Heart right ventricle (tissue), 16 donors: ENCODE data around the gene TXNRD1. TPM values are rescaled to one million over a fixed set of nuclear protein-coding genes. Genes with fewer than 3 reads are reported as not detected.
"Not testable (repeated sequence)": the region's sequence is repeated elsewhere in the genome, so short reads cannot be mapped to it uniquely, and the experiment has no call there.

Source experiments
- ATAC-seq, 8 donors: fragments of 200-7000 bp; cut with Tn5 transposase; one replicate each; pipeline ENCODE4 v1.9.1; 2020; ENCODE audit warnings: mild to moderate bottlenecking in 8 of 8, moderate library complexity in 8 of 8, moderate number of reproducible peaks in 1 of 8
- DNase-seq, 2 donors: peaks; one replicate each; pipeline ENCODE4 v3.0.0-alpha.2; 2020
- H3K27ac ChIP-seq, 10 donors: fragments of 200-600 bp; sonication (generic) in 2 of 10; one replicate each; pipeline versions ENCODE4 v1.5.0 to v1.8.0; 2020 to 2022; ENCODE audit warnings: mild to moderate bottlenecking in 3 of 10
- H3K27me3 ChIP-seq, 7 donors: fragments of 200-600 bp; one replicate each; pipeline ENCODE4 v1.8.0; 2021 to 2022; ENCODE audit warnings: mild to moderate bottlenecking in 2 of 7
- H3K36me3 ChIP-seq, 9 donors: fragments of 200-600 bp; sonication (generic) in 1 of 9; one replicate each; pipeline versions ENCODE4 v1.5.0 to v1.8.0; 2020 to 2022; ENCODE audit warnings: mild to moderate bottlenecking in 2 of 9
- H3K4me1 ChIP-seq, 9 donors: fragments of 200-600 bp; sonication (generic) in 1 of 9; one replicate each; pipeline versions ENCODE4 v1.5.0 to v1.8.0; 2020 to 2022; ENCODE audit warnings: mild to moderate bottlenecking in 4 of 9
- H3K4me3 ChIP-seq, 10 donors: fragments of 200-600 bp; sonication (generic) in 2 of 10; one replicate each; pipeline versions ENCODE4 v1.5.0 to v1.8.0; 2020 to 2022; ENCODE audit warnings: mild to moderate bottlenecking in 7 of 10, moderate library complexity in 2 of 10
- H3K9me3 ChIP-seq, 11 donors: fragments of 200-600 bp in 10 of 11; sonication (generic) in 2 of 11; one replicate each; pipeline versions ENCODE4 v1.5.0 to v1.8.0; 2013 to 2022; ENCODE audit warnings: mild to moderate bottlenecking in 2 of 11, control low read depth in 1 of 11, moderate library complexity in 1 of 11
- CTCF ChIP-seq, 9 donors: fragments of 200-600 bp; sonication (generic) in 2 of 9; IDR thresholded peaks; one replicate each; pipeline versions ENCODE4 v1.5.0 to v1.8.0; 2021 to 2022; ENCODE audit warnings: antibody characterized with exemption in 9 of 9, mild to moderate bottlenecking in 5 of 9, moderate library complexity in 1 of 9
- WGBS, 2 donors: extraction: QIAGEN DNeasy Blood & Tissue Kit; methylation state at CpG; one replicate each; pipeline ENCODE4 v1.1.7; 2013; ENCODE audit warnings: inconsistent platforms in 1 of 2; 5-methylcytosine and 5-hydroxymethylcytosine counted together
- intact Hi-C, 10 donors: fragments of 100-400 bp; cut with DNase I; formaldehyde crosslinking; loops; one replicate each; pipeline versions ENCODE4 v1.11.1 to v1.14.2; 2022
- polyA plus RNA-seq, 2 donors: library from polyadenylated mRNA; stranded (reverse); fragments of 200-250 nt; gene quantifications; one replicate each; pipeline ENCODE4 v1.2.3, GENCODE V29; 2013
- total RNA-seq, 10 donors: library from RNA; stranded (reverse); fragmentation: NEBNext Ultra II Directional in 3 of 10; extraction: Animal tissue kit (Norgen Biotek cat#: 25700) in 3 of 10; gene quantifications; one replicate each; pipeline versions ENCODE4 v1.2.1 to v1.2.4, GENCODE V29; 2021 to 2023
- donor health status: Arrhythmogenic right ventricular cardiomyopathy.
- donor health status: ischemic (EF 13 %, LVEDD 7.1; RV severe dilation, severe dysfunction).
- donor health status: healthy with polysubstance abuse.
- donor health status: DM: no; HTN: yes; CAD: no.
- donor health status: DM: no; HTN: no; CAD: no.
- donor health status: ischemic (EF 25% LVEDD 6.9; RV normal size, moderate dysfunction).
- donor health status: ischemic (EF 25% LVEDD 5.7; RV mildly dilated, moderate dysfunction).
- donor health status: healthy.
- donor health status: DM: yes; HTN: yes; CAD: no.
- donor health status: Ischemic cardiomyopathy.
- donor health status: ischemic (EF 35%, LVEDD 5.7; RV mildly dilated, moderate dysfunction).
- donor health status: nonischemic (EF 11% LVEDD 7.7; RV severe dilation, severe dysfunction).
- donor health status: DM: yes; HTN: yes; CAD: no.
- donor health status: PGD.
- donor health status: ischemic (EF 29% LVEDD 5.4; RV normal size, mild dysfunction).
- donor health status: nonischemic (EF 23%, LVEDD 6.1; RV moderate dilation, normal function).

Gene TXNRD1
- total and polyA plus RNA-seq, 12 donors, result 20.6 to 113 (median 79.5) TPM

- H3K9me3 ChIP-seq, result no peaks in the 10 kb centered on the region
- no peak overlapping the region for H3K4me3 ChIP-seq
- no peak for TF ChIP-seq CTCF (IDR thresholded peaks at IDR 0.05)
- no peak overlapping the region for H3K27ac ChIP-seq
- DNase-seq (no peak), ATAC-seq (no peak)
- intact Hi-C loops, result no loop called here
- WGBS, 2 donors, result 97 to 98% methylated on average over 1 of the region's 1 CpG
- no peaks in the 10 kb centered on the region for H3K4me1 ChIP-seq
- no peaks in the 10 kb centered on the region for H3K27me3 ChIP-seq
- peaks cover 0 to 91% (median 65%) of the 10 kb centered on the region in 9 donors for H3K36me3 ChIP-seq
These were observed 108.3 kb downstream of the TXNRD1 start for GRCh38 chr12:104323899-104324298.

GRCh38 chr12:104328278-104328677 is 112.7 kb downstream of the TXNRD1 start:
- H3K27ac ChIP-seq, H3K27me3 ChIP-seq, H3K4me1 ChIP-seq, ATAC-seq, H3K4me3 ChIP-seq, DNase-seq, H3K9me3 ChIP-seq, intact Hi-C loops: not testable (repeated sequence)
- WGBS, 2 donors, result 97% methylated on average over 6 of the region's 6 CpGs
- peaks cover 0 to 97% (median 54%) of the 10 kb centered on the region in 9 donors for H3K36me3 ChIP-seq

- WGBS, 2 donors, result 97 to 98% methylated on average over 1 of the region's 1 CpG
- DNase-seq (no peak), ATAC-seq (no peak)
- Histone ChIP-seq H3K27ac (no peak overlapping the region), H3K9me3 (no peaks in the 10 kb centered on the region), H3K27me3 (no peaks in the 10 kb centered on the region), H3K4me1 (no peaks in the 10 kb centered on the region), H3K36me3 (peaks cover 0 to 100% (median 58%) of the 10 kb centered on the region in 9 donors), H3K4me3 (no peak overlapping the region)
- intact Hi-C loops, result no loop called here
- no peak for TF ChIP-seq CTCF (IDR thresholded peaks at IDR 0.05)
These were observed 113.2 kb downstream of the TXNRD1 start for GRCh38 chr12:104328790-104329189.

GRCh38 chr12:104329707-104330532 is 114.3 kb downstream of the TXNRD1 start:
- intact Hi-C loops, result no loop called here
- no peak for ATAC-seq
- 88 to 95% methylated on average over 5 of the region's 5 CpGs for WGBS, 2 donors
- Histone ChIP-seq H3K27me3 (no peaks in the 10 kb centered on the region), H3K4me1 (no peaks in the 10 kb centered on the region), H3K36me3 (peaks cover 0 to 100% (median 62%) of the 10 kb centered on the region in 9 donors), H3K4me3 (no peak overlapping the region), H3K27ac (no peak overlapping the region), H3K9me3 (no peaks in the 10 kb centered on the region)
- DNase-seq, result no peak
- TF ChIP-seq CTCF (IDR thresholded peaks at IDR 0.05), result no peak

GRCh38 chr12:104331376-104331775 is 115.8 kb downstream of the TXNRD1 start:
- peaks cover 0 to 100% (median 60%) of the 10 kb centered on the region in 9 donors for H3K36me3 ChIP-seq
- WGBS, 2 donors, result 93 to 94% methylated on average over 2 of the region's 2 CpGs

GRCh38 chr12:104332273-104332672 is 116.7 kb downstream of the TXNRD1 start:
- DNase-seq, H3K9me3 ChIP-seq, H3K4me3 ChIP-seq, H3K27ac ChIP-seq, H3K27me3 ChIP-seq, ATAC-seq, H3K4me1 ChIP-seq, intact Hi-C loops: not testable (repeated sequence)
- H3K36me3 ChIP-seq, result peaks cover 0 to 100% (median 59%) of the 10 kb centered on the region in 9 donors
- WGBS, 2 donors, result 88 to 93% methylated on average over 3 of the region's 3 CpGs

More at GRCh38 chr12:104331376-104331775, 115.8 kb downstream of the TXNRD1 start:
- Histone ChIP-seq H3K9me3 (no peaks in the 10 kb centered on the region), H3K27me3 (no peaks in the 10 kb centered on the region), H3K27ac (no peak overlapping the region), H3K4me3 (no peak overlapping the region), H3K4me1 (no peaks in the 10 kb centered on the region)
- intact Hi-C loops, result no loop called here
- no peak for ATAC-seq
- no peak for DNase-seq
- no peak for TF ChIP-seq CTCF (IDR thresholded peaks at IDR 0.05)
